ENCODE results near the gene FGF12.

The FGF12 gene

GRCh38 chr3:192653862-192654261 is 73.5 kb downstream of the FGF12 start:
- Histone ChIP-seq H3K9ac (ENCODE audit: low read length) (no peak overlapping the region), H3K4me2 (ENCODE audit: low read depth, low read length, poor library complexity, severe bottlenecking) (no peak overlapping the region), H3F3A (ENCODE audit: insufficient read depth) (no peaks in the 10 kb centered on the region), H3K4me3 (ENCODE audit: insufficient read depth, low read length, poor library complexity, severe bottlenecking) (no peak overlapping the region), H3K27ac (ENCODE audit: low read depth, low read length) (no peak overlapping the region), H3K27me3 (ENCODE audit: low read length) (no peaks in the 10 kb centered on the region), H3K79me2 (ENCODE audit: insufficient read depth, low read length) (no peaks in the 10 kb centered on the region), H3K9me3 (ENCODE audit: insufficient read depth, low read length) (no peaks in the 10 kb centered on the region), H4K20me1 (ENCODE audit: low read depth, low read length) (no peaks in the 10 kb centered on the region), H2AFZ (ENCODE audit: low read depth, low read length, severe bottlenecking) (no peak overlapping the region), H3K9me2 (replicated peaks; ENCODE audit: insufficient read depth, low read length) (no peaks in the 10 kb centered on the region), H3K36me3 (ENCODE audit: low read length) (no peaks in the 10 kb centered on the region)
- TF ChIP-seq CTCF (IDR thresholded peaks at IDR 0.05; ENCODE audit: insufficient read depth, low read length, poor library complexity, severe bottlenecking) (no peak), EZH2phosphoT487 (conservative IDR thresholded peaks at IDR 0.05; ENCODE audit: low read length) (no peak)

- no peaks in the 10 kb centered on the region for H3K79me2 ChIP-seq (ENCODE audit: insufficient read depth, low read length)
- TF ChIP-seq CTCF (IDR thresholded peaks at IDR 0.05; ENCODE audit: insufficient read depth, low read length, poor library complexity, severe bottlenecking) = no peak
- no peak for TF ChIP-seq EZH2phosphoT487 (conservative IDR thresholded peaks at IDR 0.05; ENCODE audit: low read length)
- H3K27me3 ChIP-seq (ENCODE audit: low read length) = no peaks in the 10 kb centered on the region
- H3K36me3 ChIP-seq (ENCODE audit: low read length) = no peaks in the 10 kb centered on the region
- H3K9ac ChIP-seq (ENCODE audit: low read length) = no peak overlapping the region
- no peaks in the 10 kb centered on the region for H4K20me1 ChIP-seq (ENCODE audit: low read depth, low read length)
- H3K4me2 ChIP-seq (ENCODE audit: low read depth, low read length, poor library complexity, severe bottlenecking) = no peak overlapping the region
- H3K9me3 ChIP-seq (ENCODE audit: insufficient read depth, low read length) = no peaks in the 10 kb centered on the region
- no peak overlapping the region for H3K27ac ChIP-seq (ENCODE audit: low read depth, low read length)
- no peaks in the 10 kb centered on the region for H3K9me2 ChIP-seq (replicated peaks; ENCODE audit: insufficient read depth, low read length)
- H2AFZ ChIP-seq (ENCODE audit: low read depth, low read length, severe bottlenecking) = no peak overlapping the region
- no peaks in the 10 kb centered on the region for H3F3A ChIP-seq (ENCODE audit: insufficient read depth)
- no peak overlapping the region for H3K4me3 ChIP-seq (ENCODE audit: insufficient read depth, low read length, poor library complexity, severe bottlenecking)
These were observed 74.6 kb downstream of the FGF12 start for GRCh38 chr3:192652727-192653126.

GRCh38 chr3:192651836-192652512 is 75.4 kb downstream of the FGF12 start:
- Histone ChIP-seq H3K4me2 (ENCODE audit: low read depth, low read length, poor library complexity, severe bottlenecking) (no peak overlapping the region), H3K79me2 (ENCODE audit: insufficient read depth, low read length) (no peaks in the 10 kb centered on the region), H3K9me2 (replicated peaks; ENCODE audit: insufficient read depth, low read length) (no peaks in the 10 kb centered on the region), H3K4me3 (ENCODE audit: insufficient read depth, low read length, poor library complexity, severe bottlenecking) (no peak overlapping the region), H3K36me3 (ENCODE audit: low read length) (no peaks in the 10 kb centered on the region), H3F3A (ENCODE audit: insufficient read depth) (no peaks in the 10 kb centered on the region), H3K27me3 (ENCODE audit: low read length) (no peaks in the 10 kb centered on the region), H4K20me1 (ENCODE audit: low read depth, low read length) (no peaks in the 10 kb centered on the region), H3K9ac (ENCODE audit: low read length) (no peak overlapping the region), H3K27ac (ENCODE audit: low read depth, low read length) (no peak overlapping the region), H2AFZ (ENCODE audit: low read depth, low read length, severe bottlenecking) (no peak overlapping the region), H3K9me3 (ENCODE audit: insufficient read depth, low read length) (no peaks in the 10 kb centered on the region)
- TF ChIP-seq EZH2phosphoT487 (conservative IDR thresholded peaks at IDR 0.05; ENCODE audit: low read length) (no peak), CTCF (IDR thresholded peaks at IDR 0.05; ENCODE audit: insufficient read depth, low read length, poor library complexity, severe bottlenecking) (no peak)

All from SU-DHL-6 (cell line).